Upper lobe of left lung (tissue), 6 donors: ENCODE results near the gene SPATA22. TPM values are rescaled to one million over a fixed set of nuclear protein-coding genes. Genes with fewer than 3 reads are reported as not detected.
"Not testable (repeated sequence)": the region's sequence is repeated elsewhere in the genome, so short reads cannot be mapped to it uniquely, and the experiment has no call there.

ENCODE experiments used
- ATAC-seq, 2 donors: fragments of 200-7000 bp; cut with Tn5 transposase; one replicate each; pipeline ENCODE4 v1.9.1; 2022; ENCODE audit warnings: mild to moderate bottlenecking in 2 of 2, moderate library complexity in 2 of 2; ENCODE audit not compliant: low FRiP score in 2 of 2
- DNase-seq, 2 donors: peaks; one replicate each; pipeline ENCODE4 v3.0.0-alpha.2; 2019 to 2020
- H3K27ac ChIP-seq, 4 donors: fragments of 200-600 bp; sonication (generic); one replicate each; pipeline ENCODE4 v1.5.1; 2016 to 2019
- H3K27me3 ChIP-seq, 4 donors: fragments of 200-600 bp; sonication (generic); one replicate each; pipeline ENCODE4 v1.5.1; 2017 to 2019
- H3K36me3 ChIP-seq, 4 donors: fragments of 200-600 bp; sonication (generic); one replicate each; pipeline ENCODE4 v1.5.1; 2016 to 2019
- H3K4me1 ChIP-seq, 4 donors: fragments of 200-600 bp; sonication (generic); one replicate each; pipeline ENCODE4 v1.5.1; 2018 to 2019
- H3K4me3 ChIP-seq, 4 donors: fragments of 200-600 bp; sonication (generic); one replicate each; pipeline ENCODE4 v1.5.1; 2017 to 2019; ENCODE audit warnings: mild to moderate bottlenecking in 2 of 4, moderate library complexity in 1 of 4
- H3K9me3 ChIP-seq, 4 donors: fragments of 200-600 bp; sonication (generic); one replicate each; pipeline ENCODE4 v1.5.1; 2018 to 2019
- EP300 ChIP-seq, 4 donors: sonication (generic); formaldehyde crosslinking; IDR thresholded peaks; one replicate each; pipeline ENCODE4 v1.5.1; 2017; ENCODE audit warnings: antibody characterized with exemption in 4 of 4, control low read depth in 2 of 4
- POLR2A ChIP-seq, 4 donors: fragments of 450-650 bp; IDR thresholded peaks; one replicate each; pipeline ENCODE4 v1.5.1; 2016 to 2017; ENCODE audit warnings: antibody characterized with exemption in 4 of 4, mild to moderate bottlenecking in 2 of 4
- POLR2AphosphoS5 ChIP-seq, 2 donors: sonication (generic); formaldehyde crosslinking; IDR thresholded peaks; one replicate each; pipeline ENCODE4 v1.5.1; 2017; ENCODE audit warnings: antibody characterized with exemption in 2 of 2
- WGBS, 2 donors: methylation state at CpG; one replicate each; pipeline ENCODE4 v1.1.5; 2017 to 2018; 5-methylcytosine and 5-hydroxymethylcytosine counted together
- total RNA-seq, 6 donors: library from RNA; depleted of rRNA in 4 of 6; stranded (reverse); fragments of >200 nt in 4 of 6; gene quantifications; one replicate each; pipeline versions ENCODE4 v1.1.0 to v1.2.1, GENCODE V29; 2016 to 2021
- TF ChIP-seq, protein P1 (sequence below), 6 experiments: fragments of 450-650 bp in 4 of 6; fragments of 200-600 bp in 2 of 6; sonication (generic) in 2 of 6; IDR thresholded peaks; one replicate each; pipeline ENCODE4 v1.5.1; 2016 to 2019; ENCODE audit warnings: antibody characterized with exemption in 6 of 6
- donor health status: DM: no; HTN: no; CAD: no; lungs with moderate emphysema.
- donor health status: DM: no; HTN: yes; CAD: no; lungs with severe emphysema.

Gene SPATA22
- total RNA-seq, 6 donors from 2014 or later = 0.20 to 2.1 TPM; not detected in 4

DNA sequence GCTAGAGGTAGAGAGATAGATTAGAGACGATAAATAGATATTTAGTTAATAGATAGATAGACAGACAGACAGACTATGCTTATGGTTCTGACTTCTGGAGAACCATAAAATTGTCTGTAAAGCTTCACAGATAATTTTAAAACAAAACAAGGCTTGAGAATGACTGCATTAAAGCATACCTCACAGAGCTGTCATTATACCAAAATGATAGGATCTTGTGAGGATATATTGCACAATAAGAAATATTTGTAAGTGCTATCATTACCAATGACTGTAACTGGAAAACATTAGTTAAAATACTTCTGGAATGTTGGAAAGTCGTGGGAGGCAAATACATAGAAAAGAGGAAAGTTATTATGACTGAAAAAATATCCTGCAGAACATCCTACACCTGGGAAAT is 69.8 kb downstream of the SPATA22 start:
- H3K27me3 ChIP-seq = no peaks in the 10 kb centered on the region
- WGBS, 2 donors = 56 to 58% methylated on average over 2 of the region's 2 CpGs
- no peak for DNase-seq
- TF ChIP-seq, protein P1, sequence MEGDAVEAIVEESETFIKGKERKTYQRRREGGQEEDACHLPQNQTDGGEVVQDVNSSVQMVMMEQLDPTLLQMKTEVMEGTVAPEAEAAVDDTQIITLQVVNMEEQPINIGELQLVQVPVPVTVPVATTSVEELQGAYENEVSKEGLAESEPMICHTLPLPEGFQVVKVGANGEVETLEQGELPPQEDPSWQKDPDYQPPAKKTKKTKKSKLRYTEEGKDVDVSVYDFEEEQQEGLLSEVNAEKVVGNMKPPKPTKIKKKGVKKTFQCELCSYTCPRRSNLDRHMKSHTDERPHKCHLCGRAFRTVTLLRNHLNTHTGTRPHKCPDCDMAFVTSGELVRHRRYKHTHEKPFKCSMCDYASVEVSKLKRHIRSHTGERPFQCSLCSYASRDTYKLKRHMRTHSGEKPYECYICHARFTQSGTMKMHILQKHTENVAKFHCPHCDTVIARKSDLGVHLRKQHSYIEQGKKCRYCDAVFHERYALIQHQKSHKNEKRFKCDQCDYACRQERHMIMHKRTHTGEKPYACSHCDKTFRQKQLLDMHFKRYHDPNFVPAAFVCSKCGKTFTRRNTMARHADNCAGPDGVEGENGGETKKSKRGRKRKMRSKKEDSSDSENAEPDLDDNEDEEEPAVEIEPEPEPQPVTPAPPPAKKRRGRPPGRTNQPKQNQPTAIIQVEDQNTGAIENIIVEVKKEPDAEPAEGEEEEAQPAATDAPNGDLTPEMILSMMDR (IDR thresholded peaks at IDR 0.05) = no peak
- TF ChIP-seq POLR2A (IDR thresholded peaks at IDR 0.05) (no peak), EP300 (IDR thresholded peaks at IDR 0.05) (no peak), POLR2AphosphoS5 (IDR thresholded peaks at IDR 0.05) (no peak)
- no peaks in the 10 kb centered on the region for H3K36me3 ChIP-seq
- no peak overlapping the region for H3K4me3 ChIP-seq
- no peak for ATAC-seq
- H3K9me3 ChIP-seq = peaks cover 0 to 8% (median 3%) of the 10 kb centered on the region in 4 donors
- H3K4me1 ChIP-seq = no peaks in the 10 kb centered on the region
- H3K27ac ChIP-seq = no peak overlapping the region

DNA sequence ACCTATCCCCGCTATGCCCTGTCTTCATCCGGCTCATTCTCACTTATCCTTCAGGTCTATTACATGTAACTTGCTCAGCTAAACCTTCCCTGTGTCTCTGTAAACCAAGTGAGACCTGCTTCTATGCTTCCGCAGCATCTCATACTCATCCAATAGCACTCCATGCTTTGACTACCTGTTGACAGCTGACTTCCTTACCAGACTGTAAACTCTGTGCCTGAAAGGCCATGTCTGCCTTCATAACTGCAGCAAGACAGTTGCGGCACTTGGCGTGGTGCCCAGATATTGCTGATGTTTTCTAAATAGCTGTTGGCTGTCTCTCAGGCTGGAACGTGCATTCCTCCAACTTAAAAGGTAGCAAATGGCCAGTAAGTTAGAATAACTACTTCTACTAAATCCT is 71.6 kb downstream of the SPATA22 start:
- Histone ChIP-seq H3K4me1 (no peaks in the 10 kb centered on the region), H3K27me3 (no peaks in the 10 kb centered on the region), H3K4me3 (no peak overlapping the region), H3K9me3 (no peaks in the 10 kb centered on the region), H3K27ac (no peak overlapping the region), H3K36me3 (no peaks in the 10 kb centered on the region)
- TF ChIP-seq POLR2AphosphoS5 (IDR thresholded peaks at IDR 0.05) (no peak), POLR2A (IDR thresholded peaks at IDR 0.05) (no peak), EP300 (IDR thresholded peaks at IDR 0.05) (no peak)
- TF ChIP-seq, protein P1 (IDR thresholded peaks at IDR 0.05) = no peak
- no peak for ATAC-seq
- WGBS, 2 donors = 55 to 63% methylated on average over 6 of the region's 6 CpGs
- DNase-seq = no peak

GRCh38 chr17:3398310-3398709 is 73.3 kb downstream of the SPATA22 start, which contains the start of gene OR1E1:
TSS of gene OR1E1 (minus strand) at chr17:3398410. CDS start at chr17:3398410, 0 bp downstream.
- no peak within 1 kb of the TSS for H3K27ac ChIP-seq
- no peaks in the 10 kb centered on the region for H3K36me3 ChIP-seq
- H3K4me3 ChIP-seq = no peak within 1 kb of the TSS
- no peaks in the 10 kb centered on the region for H3K4me1 ChIP-seq
- H3K27me3 ChIP-seq = no peaks in the 10 kb centered on the region
- no peak for ATAC-seq
- TF ChIP-seq POLR2A (IDR thresholded peaks at IDR 0.05) (no peak), POLR2AphosphoS5 (IDR thresholded peaks at IDR 0.05) (no peak), EP300 (IDR thresholded peaks at IDR 0.05) (no peak)
- TF ChIP-seq, protein P1 (IDR thresholded peaks at IDR 0.05) = no peak
- no peak for DNase-seq
- WGBS, 2 donors = 79 to 87% methylated on average over 1 of the region's 1 CpG
- H3K9me3 ChIP-seq = no peaks in the 10 kb centered on the region

DNA sequence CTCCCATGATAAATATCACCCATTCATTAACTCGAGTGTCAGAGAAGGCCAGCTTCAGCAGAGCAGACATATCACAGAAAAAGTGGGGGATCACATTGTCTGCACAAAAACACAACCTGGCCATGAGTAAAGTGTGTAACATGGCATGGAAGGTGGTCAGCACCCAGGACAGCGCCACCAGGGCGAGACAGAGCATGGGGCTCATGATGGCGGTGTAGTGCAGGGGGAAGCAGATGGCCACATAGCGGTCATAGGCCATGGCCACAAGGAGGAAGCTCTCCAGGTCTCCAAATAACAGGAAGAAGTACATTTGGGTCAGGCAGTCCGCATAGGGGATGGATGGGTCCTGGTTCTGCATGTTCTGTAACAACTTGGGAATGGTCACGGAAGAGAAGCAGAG is 73.8 kb downstream of the SPATA22 start:
- WGBS, 2 donors = 37 to 54% methylated on average over 7 of the region's 7 CpGs
- not testable (repeated sequence) for H3K27ac ChIP-seq, H3K4me1 ChIP-seq, H3K27me3 ChIP-seq, ATAC-seq, H3K4me3 ChIP-seq, DNase-seq, H3K36me3 ChIP-seq, H3K9me3 ChIP-seq

Other genes with a start within 250 kb of the SPATA22 start
- gene OR3A1, start 173.5 kb downstream of the SPATA22 start, total RNA-seq = not detected
- gene OR3A2, start 85.5 kb downstream of the SPATA22 start, total RNA-seq = under 1 TPM in 2 of 6 donors, not detected in 4; 0.24 to 0.46 TPM
- not detected for gene OR1E1, start 73.4 kb downstream of the SPATA22 start, total RNA-seq
- not detected for gene OR3A3, start 60.4 kb downstream of the SPATA22 start, total RNA-seq
- not detected for gene OR1E2, start 38.0 kb downstream of the SPATA22 start, total RNA-seq
- gene ASPA, start 4.2 kb upstream of the SPATA22 start, total RNA-seq = 1 to 10 TPM in 3 of 6 donors, under 1 TPM in 3; 0.76 to 7.6 (median 1.2) TPM
- under 1 TPM; under 0.01 to 0.84 (median 0.28) TPM for gene TRPV3, start 86.0 kb upstream of the SPATA22 start, total RNA-seq
- 10 to 100 TPM in 1 of 6 donors, 1 to 10 TPM in 5; 2.0 to 16.8 (median 4.8) TPM for gene TRPV1, start 137.6 kb upstream of the SPATA22 start, total RNA-seq
- gene SHPK, start 164.4 kb upstream of the SPATA22 start, total RNA-seq = 10 to 100 TPM; 10.5 to 25.1 (median 12.4) TPM
- 10 to 100 TPM; 22.1 to 31.4 (median 25.3) TPM for gene CTNS, start 164.9 kb upstream of the SPATA22 start, total RNA-seq
- 100 to 1,000 TPM in 4 of 6 donors, 10 to 100 TPM in 2; 49.2 to 200 (median 126) TPM for gene TAX1BP3, start 196.8 kb upstream of the SPATA22 start, total RNA-seq
- gene EMC6, start 197.0 kb upstream of the SPATA22 start, total RNA-seq = 10 to 100 TPM in 4 of 6 donors, 1 to 10 TPM in 1, not detected in 1; 9.8 to 38.7 (median 36.5) TPM
- gene P2RX5, start 224.3 kb upstream of the SPATA22 start, total RNA-seq = 10 to 100 TPM in 1 of 6 donors, 1 to 10 TPM in 3, under 1 TPM in 1, not detected in 1; 0.46 to 15.7 (median 2.5) TPM